SK-N-DZ (cell line): ENCODE results near the gene ACOXL.
"Not testable (repeated sequence)": the region's sequence is repeated elsewhere in the genome, so short reads cannot be mapped to it uniquely, and the experiment has no call there.

Experiments
- DNase-seq: peaks from one replicate; pipeline ENCODE4 v3.0.0-alpha.2; 2015; ENCODE audit warnings: low spot score

Gene ACOXL

GRCh38 chr2:111035830-111036441 lies 303.6 kb downstream of the ACOXL start:
- no peak for DNase-seq

GRCh38 chr2:111037128-111037527 lies 304.8 kb downstream of the ACOXL start:
- no peak for DNase-seq

GRCh38 chr2:111039628-111040383 lies 307.4 kb downstream of the ACOXL start:
- DNase-seq: no peak

- DNase-seq: no peak
Measured at GRCh38 chr2:111041398-111042202, 309.2 kb downstream of the ACOXL start.

- DNase-seq: no peak
Measured at GRCh38 chr2:111042261-111042660, 309.9 kb downstream of the ACOXL start.

GRCh38 chr2:111042772-111043771 lies 310.7 kb downstream of the ACOXL start:
- DNase-seq: no peak

GRCh38 chr2:111044066-111044465 lies 311.7 kb downstream of the ACOXL start:
- DNase-seq: no peak

GRCh38 chr2:111045236-111045635 lies 312.9 kb downstream of the ACOXL start:
- DNase-seq: not testable (repeated sequence)

- DNase-seq: no peak
Measured at GRCh38 chr2:111045771-111046444, 313.5 kb downstream of the ACOXL start.

- DNase-seq: no peak
Measured at GRCh38 chr2:111046670-111047069, 314.3 kb downstream of the ACOXL start.

- no peak for DNase-seq
Measured at GRCh38 chr2:111048856-111049768, 316.7 kb downstream of the ACOXL start.

GRCh38 chr2:111049792-111050640 lies 317.6 kb downstream of the ACOXL start:
- DNase-seq: no peak

- DNase-seq: no peak
Measured at GRCh38 chr2:111050701-111051376, 318.5 kb downstream of the ACOXL start.

GRCh38 chr2:111052621-111053020 lies 320.2 kb downstream of the ACOXL start:
- no peak for DNase-seq

GRCh38 chr2:111053266-111053665 lies 320.9 kb downstream of the ACOXL start:
- no peak for DNase-seq

- DNase-seq: no peak
Measured at GRCh38 chr2:111053825-111054515, 321.6 kb downstream of the ACOXL start.
